Omental fat pad (tissue), 4 donors: ENCODE data around the gene IL1RN. TPM values are rescaled to one million over a fixed set of nuclear protein-coding genes. Genes with fewer than 3 reads are reported as not detected.
A peak's percentile ranks its signal among the peaks of the same experiment; 100 is the strongest.

Source experiments
- ATAC-seq: fragments of 150-250 bp; one replicate; pipeline ENCODE4 v1.9.1; 2016; ENCODE audit warnings: mild to moderate bottlenecking, moderate library complexity; ENCODE audit not compliant: low FRiP score
- DNase-seq: peaks from one replicate; pipeline ENCODE4 v3.0.0-alpha.2; 2019; ENCODE audit warnings: low spot score
- CTCF ChIP-seq, 3 donors: fragments of 450-650 bp; IDR thresholded peaks; one replicate each; pipeline ENCODE4 v1.5.1; 2016 to 2017; ENCODE audit warnings: antibody characterized with exemption in 3 of 3, mild to moderate bottlenecking in 3 of 3, moderate library complexity in 2 of 3
- total RNA-seq, 4 donors: library from RNA; depleted of rRNA; stranded (reverse); fragments of >200 nt; gene quantifications; one replicate each; pipeline ENCODE4 v1.1.0, GENCODE V29; 2016

Gene IL1RN
- total RNA-seq, result 100 to 1,000 TPM in 1 of 4 donors, 1 to 10 TPM in 3; 4.8 to 114 (median 7.1) TPM

- DNase-seq (no peak), ATAC-seq (no peak)
- no peak for TF ChIP-seq CTCF (IDR thresholded peaks at IDR 0.05)
Observed at GRCh38 chr2:113126845-113127645, at the start of gene IL1RN. Gene IL1RN, plus strand, starts transcription at chr2:113127598. Its CDS starts 27 bp downstream, at chr2:113127625.

GRCh38 chr2:113077921-113078320 lies 49.5 kb upstream of the IL1RN start:
- ATAC-seq, result peak; percentile 39
- TF ChIP-seq CTCF (IDR thresholded peaks at IDR 0.05), result no peak

GRCh38 chr2:113078350-113078839 lies 49.0 kb upstream of the IL1RN start:
- ATAC-seq (peak; percentile 85), DNase-seq (no peak)
- no peak for TF ChIP-seq CTCF (IDR thresholded peaks at IDR 0.05)

More at GRCh38 chr2:113077921-113078320, 49.5 kb upstream of the IL1RN start:
- DNase-seq, result no peak

- ATAC-seq (no peak), DNase-seq (no peak)
- no peak for TF ChIP-seq CTCF (IDR thresholded peaks at IDR 0.05)
Observed at GRCh38 chr2:113079131-113079530, 48.3 kb upstream of the IL1RN start.

GRCh38 chr2:113080134-113080533 lies 47.3 kb upstream of the IL1RN start:
- DNase-seq (no peak), ATAC-seq (no peak)
- TF ChIP-seq CTCF (IDR thresholded peaks at IDR 0.05), result no peak

GRCh38 chr2:113081488-113082210 lies 45.7 kb upstream of the IL1RN start:
- DNase-seq (no peak), ATAC-seq (no peak)
- no peak for TF ChIP-seq CTCF (IDR thresholded peaks at IDR 0.05)
